Right lobe of liver (tissue), 4 donors: ENCODE measurements around the gene ZNF552.
"Not testable (repeated sequence)": the region's sequence is repeated elsewhere in the genome, so short reads cannot be mapped to it uniquely, and the experiment has no call there.

Experiments
- POLR2A ChIP-seq: fragments of 450-650 bp; IDR thresholded peaks from one replicate; pipeline ENCODE4 v1.6.1; 2017; ENCODE audit warnings: antibody characterized with exemption, mild to moderate bottlenecking
- TF ChIP-seq, protein P1 (sequence below), 4 donors: fragments of 200-600 bp in 3 of 4; fragments of 450-650 bp in 1 of 4; IDR thresholded peaks; one replicate each; pipeline versions ENCODE4 v1.5.1 to v1.8.0; 2016 to 2022; ENCODE audit warnings: antibody characterized with exemption in 4 of 4, mild to moderate bottlenecking in 2 of 4
- donor health status: DM: no; HTN: no; CAD: no.
- donor health status: DM: no; HTN: no; CAD: no.
- donor health status: DM: no; HTN: yes; CAD: no.

DNA sequence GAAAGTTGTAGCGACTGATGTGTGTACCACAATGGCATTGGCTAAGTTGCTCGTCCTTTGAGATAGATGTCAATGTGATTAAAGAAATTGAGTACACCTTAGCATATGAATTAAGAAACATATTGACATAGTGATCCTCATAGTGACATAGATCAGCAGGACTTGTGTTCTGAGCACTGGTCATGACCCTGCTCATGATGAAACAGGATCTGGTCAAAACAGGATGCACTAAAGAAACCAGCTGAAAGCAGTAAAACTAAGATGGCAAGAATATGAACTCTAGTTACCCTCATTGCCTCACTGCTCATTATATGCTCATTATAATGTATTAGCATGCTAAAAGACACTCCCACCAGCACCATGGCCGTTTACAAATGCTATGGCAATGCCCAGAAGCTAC, 32.5 kb upstream of the ZNF552 start:
- TF ChIP-seq, protein P1, sequence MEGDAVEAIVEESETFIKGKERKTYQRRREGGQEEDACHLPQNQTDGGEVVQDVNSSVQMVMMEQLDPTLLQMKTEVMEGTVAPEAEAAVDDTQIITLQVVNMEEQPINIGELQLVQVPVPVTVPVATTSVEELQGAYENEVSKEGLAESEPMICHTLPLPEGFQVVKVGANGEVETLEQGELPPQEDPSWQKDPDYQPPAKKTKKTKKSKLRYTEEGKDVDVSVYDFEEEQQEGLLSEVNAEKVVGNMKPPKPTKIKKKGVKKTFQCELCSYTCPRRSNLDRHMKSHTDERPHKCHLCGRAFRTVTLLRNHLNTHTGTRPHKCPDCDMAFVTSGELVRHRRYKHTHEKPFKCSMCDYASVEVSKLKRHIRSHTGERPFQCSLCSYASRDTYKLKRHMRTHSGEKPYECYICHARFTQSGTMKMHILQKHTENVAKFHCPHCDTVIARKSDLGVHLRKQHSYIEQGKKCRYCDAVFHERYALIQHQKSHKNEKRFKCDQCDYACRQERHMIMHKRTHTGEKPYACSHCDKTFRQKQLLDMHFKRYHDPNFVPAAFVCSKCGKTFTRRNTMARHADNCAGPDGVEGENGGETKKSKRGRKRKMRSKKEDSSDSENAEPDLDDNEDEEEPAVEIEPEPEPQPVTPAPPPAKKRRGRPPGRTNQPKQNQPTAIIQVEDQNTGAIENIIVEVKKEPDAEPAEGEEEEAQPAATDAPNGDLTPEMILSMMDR (IDR thresholded peaks at IDR 0.05): not testable (repeated sequence)
- not testable (repeated sequence) for TF ChIP-seq POLR2A
